ENCODE results near the gene FCHO1. TPM values are rescaled to one million over a fixed set of nuclear protein-coding genes. Genes with fewer than 3 reads are reported as not detected.
A peak's percentile ranks its signal among the peaks of the same experiment; 100 is the strongest.

Gene FCHO1
- total RNA-seq, 2 experiments from 2014 or later, result 76.3 to 84.1 TPM

DNA sequence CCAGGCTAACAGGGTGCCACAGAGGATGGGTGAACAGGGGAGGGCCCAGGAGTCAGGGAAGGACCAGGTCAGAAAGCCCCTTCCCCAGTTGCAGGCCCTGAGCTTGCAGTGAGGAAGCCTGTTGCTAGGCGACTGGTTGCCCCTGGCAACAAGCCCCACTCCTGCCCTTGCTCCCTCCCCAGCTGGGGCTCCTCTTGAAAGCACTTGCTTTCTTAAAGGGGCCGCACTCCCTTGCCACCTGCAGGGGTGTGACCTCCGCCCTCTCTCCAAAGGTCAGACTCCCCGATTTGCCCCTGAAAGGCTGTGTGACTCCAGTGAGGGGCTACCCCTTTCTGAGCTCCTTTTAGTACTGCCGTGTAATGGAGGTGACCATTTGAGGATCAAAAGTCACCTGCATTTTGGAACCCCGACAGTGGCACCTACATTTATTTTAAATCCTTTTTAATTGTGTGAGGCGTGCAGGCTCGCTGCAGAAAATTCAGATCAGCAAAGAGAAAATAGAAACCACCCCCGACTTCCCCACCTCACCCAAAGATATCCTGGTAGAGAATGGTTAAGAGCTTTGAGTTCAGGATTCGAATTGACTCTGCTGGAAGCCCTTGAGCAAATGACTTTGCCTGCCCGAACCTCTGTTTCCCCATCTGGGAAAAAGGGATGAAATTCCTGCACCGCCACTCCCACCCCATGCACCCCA lies 4.8 kb downstream of the FCHO1 start:
- peak; percentile 59 for DNase-seq
- H3K27me3 Mint-ChIP-seq, result no peaks in the 10 kb centered on the region
- H3K4me3 Mint-ChIP-seq, result no peak overlapping the region
- H3K36me3 Mint-ChIP-seq (ENCODE audit: low read depth), result peaks cover 56% of the 10 kb centered on the region
- H3K27ac Mint-ChIP-seq, result peak overlapping the region; percentile 69
- ChIA-PET CTCF (interaction anchor here (1.1 to 2.1 kb wide), 3 partner anchors 8 to 104 kb away, joined by 3 to 6 read pairs (median 5); partner anchors contain the start of gene RPL18A), POLR2A (interaction anchor here (0.6 to 0.7 kb wide), 2 partner anchors 68 to 95 kb away, joined by 3 read pairs; no protein-coding TSS in a partner anchor)
- H3K4me1 Mint-ChIP-seq, result peaks cover 40% of the 10 kb centered on the region
- no peaks in the 10 kb centered on the region for H3K9me3 Mint-ChIP-seq

- no peak overlapping the region for H3K27ac Mint-ChIP-seq
- DNase-seq, result no peak
- peaks cover 52% of the 10 kb centered on the region for H3K36me3 Mint-ChIP-seq (ENCODE audit: low read depth)
- H3K4me3 Mint-ChIP-seq, result no peak overlapping the region
- H3K9me3 Mint-ChIP-seq, result no peaks in the 10 kb centered on the region
- POLR2A ChIA-PET, result no interaction called here
- H3K27me3 Mint-ChIP-seq, result no peaks in the 10 kb centered on the region
- CTCF ChIA-PET, result no interaction called here
- H3K4me1 Mint-ChIP-seq, result peaks cover 33% of the 10 kb centered on the region
Measured at GRCh38 chr19:17757125-17757524, 5.8 kb downstream of the FCHO1 start.

DNA sequence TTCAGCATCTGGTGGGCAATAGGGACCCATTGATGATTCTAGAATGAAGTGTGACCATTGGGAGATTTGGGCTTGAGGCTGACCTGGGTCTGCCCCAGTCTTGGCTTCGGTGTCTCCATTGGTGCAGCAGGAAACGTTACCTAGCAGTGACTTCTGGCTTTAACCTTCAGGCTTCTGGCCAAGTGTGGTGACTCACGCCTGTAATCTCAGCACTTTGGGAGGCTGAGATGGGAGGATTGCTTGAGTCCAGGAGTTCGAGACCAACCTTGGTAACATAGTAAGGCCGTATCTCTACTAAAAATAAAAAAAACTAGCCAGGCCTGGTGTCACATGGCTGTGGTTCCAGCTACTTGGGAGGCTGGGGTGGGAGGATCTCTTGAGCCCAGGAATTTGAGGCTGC lies 7.2 kb downstream of the FCHO1 start:
- peaks cover 30% of the 10 kb centered on the region for H3K4me1 Mint-ChIP-seq
- peak overlapping the region; percentile 20 for H3K27ac Mint-ChIP-seq
- peaks cover 63% of the 10 kb centered on the region for H3K36me3 Mint-ChIP-seq (ENCODE audit: low read depth)
- no peak for DNase-seq
- no peaks in the 10 kb centered on the region for H3K9me3 Mint-ChIP-seq
- no peaks in the 10 kb centered on the region for H3K27me3 Mint-ChIP-seq
- ChIA-PET POLR2A (no interaction called here), CTCF (interaction anchor here (0.7 kb wide), 1 partner anchor 52 kb away, joined by 3 read pairs; no protein-coding TSS in a partner anchor)
- no peak overlapping the region for H3K4me3 Mint-ChIP-seq

DNA sequence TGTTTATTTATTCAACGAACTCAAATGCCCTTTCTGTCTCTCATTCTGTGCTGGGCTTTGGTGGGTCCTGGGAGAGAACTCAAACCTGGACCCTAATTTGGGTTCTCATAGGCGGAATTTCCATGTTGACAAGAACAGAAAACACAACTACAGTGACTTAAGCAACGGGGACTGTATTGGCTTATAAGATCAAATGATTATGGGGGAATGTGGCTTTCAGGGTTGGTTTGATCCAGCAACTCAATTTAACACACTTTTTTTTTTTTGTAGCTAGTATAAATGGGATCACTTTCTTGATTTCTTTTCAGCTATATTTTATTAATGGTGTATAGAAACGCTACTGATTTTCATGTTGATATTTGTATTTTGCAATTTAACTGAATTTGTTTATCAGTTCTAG lies 9.9 kb downstream of the FCHO1 start:
- Mint-ChIP-seq H3K9me3 (no peaks in the 10 kb centered on the region), H3K36me3 (ENCODE audit: low read depth) (peaks cover 62% of the 10 kb centered on the region), H3K4me3 (no peak overlapping the region), H3K27ac (no peak overlapping the region), H3K4me1 (peaks cover 20% of the 10 kb centered on the region), H3K27me3 (no peaks in the 10 kb centered on the region)
- ChIA-PET POLR2A (no interaction called here), CTCF (interaction anchor here (1.3 to 1.6 kb wide), 5 partner anchors 12 to 171 kb away, joined by 3 to 5 read pairs (median 4); partner anchors contain the start of gene CCDC124)
- no peak for DNase-seq

- ChIA-PET CTCF (interaction anchor here (0.7 to 1.3 kb wide), 4 partner anchors 14 to 170 kb away, joined by 3 to 5 read pairs (median 4); partner anchors contain the start of genes CCDC124 and RPL18A), POLR2A (no interaction called here)
- no peak for DNase-seq
- Mint-ChIP-seq H3K4me1 (peaks cover 20% of the 10 kb centered on the region), H3K9me3 (no peaks in the 10 kb centered on the region), H3K4me3 (no peak overlapping the region), H3K27me3 (no peaks in the 10 kb centered on the region), H3K27ac (no peak overlapping the region), H3K36me3 (ENCODE audit: low read depth) (peaks cover 58% of the 10 kb centered on the region)
Measured at GRCh38 chr19:17762505-17763229, 11.4 kb downstream of the FCHO1 start.

DNA sequence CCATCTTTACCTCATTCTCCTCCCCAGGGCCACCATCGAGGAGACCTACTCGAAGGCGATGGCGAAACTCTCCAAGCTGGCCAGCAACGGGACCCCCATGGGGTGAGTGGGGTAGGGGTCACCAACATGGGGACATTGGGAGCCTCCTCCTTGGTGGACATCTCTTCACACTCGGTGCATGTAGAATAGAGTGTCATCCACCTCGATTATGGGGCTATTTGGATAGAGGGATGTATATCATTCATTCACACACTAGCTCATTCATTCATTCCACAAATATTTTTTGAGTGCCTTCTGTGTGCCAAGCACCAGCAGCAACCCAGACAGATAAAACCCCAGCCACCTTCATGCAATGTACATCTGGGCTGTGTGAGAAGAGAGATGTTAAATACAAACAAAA lies 13.1 kb downstream of the FCHO1 start:
- H3K27me3 Mint-ChIP-seq, result no peaks in the 10 kb centered on the region
- no peak for DNase-seq
- no peaks in the 10 kb centered on the region for H3K9me3 Mint-ChIP-seq
- H3K4me3 Mint-ChIP-seq, result no peak overlapping the region
- POLR2A ChIA-PET, result no interaction called here
- no peak overlapping the region for H3K27ac Mint-ChIP-seq
- peaks cover 55% of the 10 kb centered on the region for H3K36me3 Mint-ChIP-seq (ENCODE audit: low read depth)
- CTCF ChIA-PET, result interaction anchor here (0.6 to 1.1 kb wide), 2 partner anchors 10 to 95 kb away, joined by 3 to 6 read pairs; partner anchors contain the start of gene RPL18A
- peaks cover 16% of the 10 kb centered on the region for H3K4me1 Mint-ChIP-seq

- Mint-ChIP-seq H3K4me3 (no peak overlapping the region), H3K4me1 (peaks cover 16% of the 10 kb centered on the region), H3K9me3 (no peaks in the 10 kb centered on the region), H3K27me3 (no peaks in the 10 kb centered on the region), H3K36me3 (ENCODE audit: low read depth) (peaks cover 57% of the 10 kb centered on the region), H3K27ac (peak overlapping the region; percentile 69)
- no peak for DNase-seq
- ChIA-PET POLR2A (no interaction called here), CTCF (no interaction called here)
Measured at GRCh38 chr19:17765069-17765618, 13.9 kb downstream of the FCHO1 start.

- no peaks in the 10 kb centered on the region for H3K27me3 Mint-ChIP-seq
- no peak overlapping the region for H3K4me3 Mint-ChIP-seq
- H3K36me3 Mint-ChIP-seq (ENCODE audit: low read depth), result peaks cover 56% of the 10 kb centered on the region
- H3K4me1 Mint-ChIP-seq, result peaks cover 14% of the 10 kb centered on the region
- H3K27ac Mint-ChIP-seq, result no peak overlapping the region
- POLR2A ChIA-PET, result no interaction called here
- CTCF ChIA-PET, result interaction anchor here (0.6 to 1.4 kb wide), 7 partner anchors 9 to 390 kb away, joined by 3 to 7 read pairs (median 3); no protein-coding TSS in a partner anchor
- no peaks in the 10 kb centered on the region for H3K9me3 Mint-ChIP-seq
- peak; percentile 44 for DNase-seq
Measured at GRCh38 chr19:17766543-17767131, 15.4 kb downstream of the FCHO1 start.

- CTCF ChIA-PET, result interaction anchor here (0.9 kb wide), 1 partner anchor 88 kb away, joined by 4 read pairs; no protein-coding TSS in a partner anchor
- no peak overlapping the region for H3K27ac Mint-ChIP-seq
Measured at GRCh38 chr19:17767559-17767958, 16.3 kb downstream of the FCHO1 start.

DNA sequence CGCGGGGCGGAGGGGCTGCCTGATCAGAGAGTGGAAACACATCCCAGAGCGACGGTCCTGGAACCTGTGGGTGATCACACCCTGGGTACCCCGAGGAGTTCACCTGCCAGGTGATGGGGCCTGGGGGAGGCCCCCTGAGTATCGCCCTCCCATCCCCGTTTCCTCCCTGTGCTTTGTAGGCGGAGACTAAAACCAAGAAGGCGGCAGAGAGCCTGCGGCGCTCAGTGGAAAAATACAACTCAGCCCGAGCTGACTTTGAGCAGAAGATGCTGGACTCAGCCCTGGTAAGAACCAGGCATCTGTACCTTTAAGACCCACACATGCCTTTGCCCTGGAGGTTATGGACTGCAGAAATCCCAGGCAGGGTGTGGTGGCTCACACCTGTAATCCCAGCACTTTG lies 19.3 kb downstream of the FCHO1 start:
- no peak overlapping the region for H3K4me3 Mint-ChIP-seq
- POLR2A ChIA-PET, result no interaction called here
- H3K27me3 Mint-ChIP-seq, result no peaks in the 10 kb centered on the region
- CTCF ChIA-PET, result no interaction called here
- H3K4me1 Mint-ChIP-seq, result peaks cover 6% of the 10 kb centered on the region
- peaks cover 57% of the 10 kb centered on the region for H3K36me3 Mint-ChIP-seq (ENCODE audit: low read depth)
- no peak overlapping the region for H3K27ac Mint-ChIP-seq
- no peaks in the 10 kb centered on the region for H3K9me3 Mint-ChIP-seq
- no peak for DNase-seq

More at GRCh38 chr19:17767559-17767958, 16.3 kb downstream of the FCHO1 start:
- Mint-ChIP-seq H3K9me3 (no peaks in the 10 kb centered on the region), H3K36me3 (ENCODE audit: low read depth) (peaks cover 60% of the 10 kb centered on the region), H3K27me3 (no peaks in the 10 kb centered on the region), H3K4me1 (peaks cover 12% of the 10 kb centered on the region), H3K4me3 (no peak overlapping the region)
- POLR2A ChIA-PET, result no interaction called here
- DNase-seq, result no peak

GRCh38 chr19:17772172-17772571 lies 20.9 kb downstream of the FCHO1 start:
- POLR2A ChIA-PET, result no interaction called here
- H3K36me3 Mint-ChIP-seq (ENCODE audit: low read depth), result peaks cover 52% of the 10 kb centered on the region
- peaks cover 5% of the 10 kb centered on the region for H3K4me1 Mint-ChIP-seq
- no peaks in the 10 kb centered on the region for H3K9me3 Mint-ChIP-seq
- DNase-seq, result no peak
- H3K27me3 Mint-ChIP-seq, result no peaks in the 10 kb centered on the region
- H3K4me3 Mint-ChIP-seq, result no peak overlapping the region
- H3K27ac Mint-ChIP-seq, result no peak overlapping the region
- CTCF ChIA-PET, result interaction anchor here (0.7 to 1.3 kb wide), 4 partner anchors 18 to 87 kb away, joined by 3 to 5 read pairs (median 3); partner anchors contain the start of gene RPL18A

DNA sequence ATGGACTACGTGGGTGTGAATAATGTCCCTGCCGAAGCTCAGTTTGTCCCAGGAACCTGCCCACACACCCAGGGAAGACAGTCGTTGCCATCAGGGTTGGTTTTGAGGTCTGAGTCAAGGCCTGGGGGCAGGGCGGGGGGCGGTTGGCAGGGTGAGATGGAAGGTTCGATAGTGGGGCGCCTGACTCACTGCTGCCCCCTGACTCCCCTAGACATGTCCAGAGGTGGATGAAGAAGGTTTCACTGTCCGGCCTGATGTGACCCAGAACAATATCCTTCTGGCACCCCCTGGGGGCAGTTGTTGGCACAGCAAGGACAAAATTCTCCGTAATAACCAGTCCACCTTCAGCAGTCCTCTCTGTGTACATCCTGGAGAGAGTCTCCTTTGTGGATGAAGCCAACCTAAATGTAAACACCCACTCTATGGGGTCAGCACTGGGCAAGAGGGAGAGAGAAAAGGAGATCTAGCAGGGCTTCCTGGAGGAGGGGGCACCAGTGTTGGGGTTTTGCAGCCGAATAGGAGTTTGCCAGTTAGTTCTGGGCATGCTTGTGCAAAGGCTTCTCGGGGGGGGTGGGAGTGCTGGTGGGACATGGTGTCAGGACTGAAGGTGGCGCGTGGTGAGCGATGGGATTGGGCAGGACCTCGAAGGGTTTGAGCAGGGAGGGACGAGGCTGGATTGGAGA lies 24.1 kb downstream of the FCHO1 start:
- peaks cover 19% of the 10 kb centered on the region for H3K4me1 Mint-ChIP-seq
- peaks cover 42% of the 10 kb centered on the region for H3K36me3 Mint-ChIP-seq (ENCODE audit: low read depth)
- no peak overlapping the region for H3K4me3 Mint-ChIP-seq
- H3K27me3 Mint-ChIP-seq, result no peaks in the 10 kb centered on the region
- ChIA-PET CTCF (interaction anchor here (1.0 to 1.7 kb wide), 3 partner anchors 9 to 157 kb away, joined by 3 to 7 read pairs (median 3); no protein-coding TSS in a partner anchor), POLR2A (no interaction called here)
- no peaks in the 10 kb centered on the region for H3K9me3 Mint-ChIP-seq
- DNase-seq, result peak; percentile 32
- H3K27ac Mint-ChIP-seq, result peak overlapping the region; percentile 50
